K562 (cell line): ENCODE results near the gene AMBP.

ENCODE experiments used
- BRF1 ChIP-seq: IDR thresholded peaks from 3 replicates; pipeline ENCODE4 v1.6.1; 2011; ENCODE audit warnings: borderline replicate concordance, mild to moderate bottlenecking; ENCODE audit not compliant: insufficient read length; ENCODE audit errors: extremely low read depth
- CBFA2T3 ChIP-seq: fragments of 450-650 bp; IDR thresholded peaks from 2 replicates; pipeline ENCODE4 v1.6.1; 2017
- CTCF ChIP-seq, 3 experiments: IDR thresholded peaks in 2 of 3; conservative IDR thresholded peaks in 1 of 3; 2 replicates each; pipeline ENCODE4 v1.5.1; 2011 to 2012; ENCODE audit warnings: low read length in 3 of 3, mild to moderate bottlenecking in 3 of 3, control low read depth in 2 of 3, improper control_type of control experiment in 1 of 3, inconsistent platforms in 1 of 3, low read depth in 1 of 3, mixed read lengths in 1 of 3, moderate library complexity in 1 of 3; ENCODE audit not compliant: insufficient read depth in 2 of 3
- EZH2 ChIP-seq: IDR thresholded peaks from 2 replicates; pipeline ENCODE4 v1.6.1; 2012; ENCODE audit warnings: low read depth, mild to moderate bottlenecking, inconsistent platforms, low read length, borderline replicate concordance
- FOS ChIP-seq: IDR thresholded peaks from 3 replicates; pipeline ENCODE4 v1.6.1; 2011; ENCODE audit not compliant: insufficient read length; ENCODE audit errors: extremely low read depth
- NFIC ChIP-seq: fragments of 450-650 bp; IDR thresholded peaks from 2 replicates; pipeline ENCODE4 v1.6.1; 2017; ENCODE audit warnings: mild to moderate bottlenecking, inconsistent platforms
- SIX5 ChIP-seq, 2 experiments: IDR thresholded peaks; 2 replicates each; pipeline ENCODE4 v1.6.1; 2011; ENCODE audit warnings: low read length in 2 of 2, borderline replicate concordance in 1 of 2, low read depth in 1 of 2, mild to moderate bottlenecking in 1 of 2, moderate library complexity in 1 of 2; ENCODE audit not compliant: insufficient read depth in 1 of 2
- ZBTB26 ChIP-seq: fragments of 450-650 bp; formaldehyde crosslinking; IDR thresholded peaks from 2 replicates; pipeline ENCODE4 v1.4.0; 2022; ENCODE audit warnings: missing genetic modification characterization
- ZKSCAN1 ChIP-seq: fragments of 150-350 bp; IDR thresholded peaks from 2 replicates; pipeline ENCODE4 v1.6.1; 2016; ENCODE audit warnings: low read depth, low read length
- ZZZ3 ChIP-seq: fragments of 450-650 bp; IDR thresholded peaks from 2 replicates; pipeline ENCODE4 v1.6.1; 2016; ENCODE audit warnings: antibody characterized with exemption, mild to moderate bottlenecking, moderate library complexity

GRCh38 chr9:114124138-114124537 is 46.0 kb upstream of the AMBP start:
- TF ChIP-seq ZZZ3: no peak
- TF ChIP-seq NFIC: no peak
- no peak for TF ChIP-seq CTCF (IDR thresholded peaks at IDR 0.05 in 2 of 3, conservative IDR thresholded peaks at IDR 0.05 in 1 of 3; ENCODE audit: insufficient read depth in 2 of 3, low read depth in 1 of 3, low read length in 3 of 3)
- no peak for TF ChIP-seq ZKSCAN1
- TF ChIP-seq BRF1: no peak
- no peak for TF ChIP-seq SIX5 (IDR thresholded peaks at IDR 0.05; ENCODE audit: borderline replicate concordance in 1 of 2, insufficient read depth in 1 of 2, low read depth in 1 of 2, low read length in 2 of 2)
- no peak for TF ChIP-seq FOS
- no peak for TF ChIP-seq CBFA2T3
- no peak for TF ChIP-seq ZBTB26 (CRISPR knock-in tag)
- TF ChIP-seq EZH2: no peak
